Sigmoid colon (tissue), 7 donors: ENCODE results near the gene ALDH1L2. TPM values are rescaled to one million over a fixed set of nuclear protein-coding genes. Genes with fewer than 3 reads are reported as not detected.
A peak's percentile ranks its signal among the peaks of the same experiment; 100 is the strongest.
"Not testable (repeated sequence)": the region's sequence is repeated elsewhere in the genome, so short reads cannot be mapped to it uniquely, and the experiment has no call there.

Experiments
- DNase-seq: peaks from one replicate; pipeline ENCODE4 v3.0.0-alpha.2; 2019
- H3K27ac ChIP-seq, 4 donors: fragments of 200-600 bp; sonication (generic); one replicate each; pipeline ENCODE4 v1.5.1; 2016 to 2019; ENCODE audit warnings: mild to moderate bottlenecking in 1 of 4
- H3K27me3 ChIP-seq, 3 donors: fragments of 200-600 bp; sonication (generic); one replicate each; pipeline ENCODE4 v1.5.1; 2019; ENCODE audit warnings: mild to moderate bottlenecking in 1 of 3
- H3K36me3 ChIP-seq, 4 donors: fragments of 200-600 bp; sonication (generic); one replicate each; pipeline ENCODE4 v1.5.1; 2016 to 2019
- H3K4me1 ChIP-seq, 4 donors: fragments of 200-600 bp; sonication (generic); one replicate each; pipeline ENCODE4 v1.5.1; 2017 to 2019
- H3K4me3 ChIP-seq, 4 donors: fragments of 200-600 bp; sonication (generic); one replicate each; pipeline ENCODE4 v1.5.1; 2017 to 2019; ENCODE audit warnings: mild to moderate bottlenecking in 2 of 4, moderate library complexity in 1 of 4
- H3K9me3 ChIP-seq, 4 donors: fragments of 200-600 bp in 3 of 4; sonication (generic) in 3 of 4; one replicate each; pipeline versions ENCODE4 v1.5.1 to v1.6.1; 2013 to 2019
- EP300 ChIP-seq, 4 donors: sonication (generic); formaldehyde crosslinking; IDR thresholded peaks; one replicate each; pipeline ENCODE4 v1.6.1; 2017; ENCODE audit warnings: antibody characterized with exemption in 4 of 4
- POLR2A ChIP-seq, 2 donors: fragments of 450-650 bp; IDR thresholded peaks; one replicate each; pipeline ENCODE4 v1.6.1; 2016; ENCODE audit warnings: antibody characterized with exemption in 2 of 2, mild to moderate bottlenecking in 2 of 2, moderate library complexity in 2 of 2
- POLR2AphosphoS5 ChIP-seq, 4 donors: sonication (generic); formaldehyde crosslinking; IDR thresholded peaks; one replicate each; pipeline ENCODE4 v1.6.1; 2017; ENCODE audit warnings: antibody characterized with exemption in 4 of 4
- WGBS, 2 donors: extraction: QIAGEN DNeasy Blood & Tissue Kit; methylation state at CpG; one replicate each; pipeline ENCODE4 v1.1.7; 2013; 5-methylcytosine and 5-hydroxymethylcytosine counted together
- intact Hi-C: fragments of 100-400 bp; cut with DNase I; formaldehyde crosslinking; loops from one replicate; pipeline ENCODE4 v1.15.1; 2023
- polyA plus RNA-seq, 3 donors: library from polyadenylated mRNA; stranded (reverse); fragments of 200-250 nt; gene quantifications; one replicate each; pipeline ENCODE4 v1.2.3, GENCODE V29; 2013
- total RNA-seq, 4 donors: library from RNA; depleted of rRNA; stranded (reverse); fragments of >200 nt; gene quantifications; one replicate each; pipeline ENCODE4 v1.1.0, GENCODE V29; 2016
- TF ChIP-seq, protein P1 (sequence below), 4 experiments: fragments of 450-650 bp in 3 of 4; fragments of 200-600 bp in 1 of 4; IDR thresholded peaks; one replicate each; pipeline ENCODE4 v1.5.1; 2016 to 2019; ENCODE audit warnings: antibody characterized with exemption in 4 of 4, mild to moderate bottlenecking in 3 of 4, moderate library complexity in 2 of 4
- donor health status: healthy with polysubstance abuse.
- donor health status: Bipolar disorder and iron deficiency.
- donor health status: healthy.

ALDH1L2 gene
- total and polyA plus RNA-seq, 7 donors, result 0.23 to 13.0 (median 3.1) TPM

DNA sequence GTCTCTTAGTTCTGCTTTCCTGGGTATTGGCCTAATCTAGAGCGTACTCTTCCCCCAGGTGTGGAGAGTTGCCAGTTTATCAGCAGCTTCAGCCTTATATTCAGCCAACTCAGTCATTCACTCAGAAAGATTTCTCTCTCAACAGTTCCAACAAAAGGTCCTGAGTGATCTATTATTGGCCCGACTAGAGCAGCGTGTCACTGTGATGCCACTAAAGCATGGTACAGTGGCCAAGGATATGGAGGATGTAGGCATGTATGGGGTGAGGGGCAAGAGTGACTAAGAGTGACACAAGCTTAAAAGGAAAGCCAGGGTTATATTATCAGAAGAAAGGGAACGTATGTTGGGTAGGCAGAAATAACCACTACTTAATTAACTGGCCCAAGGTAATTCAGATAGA is 93.3 kb downstream of the ALDH1L2 start:
- H3K9me3 ChIP-seq, result no peaks in the 10 kb centered on the region
- intact Hi-C loops, result no loop called here
- DNase-seq, result no peak
- H3K27me3 ChIP-seq, result no peaks in the 10 kb centered on the region
- H3K27ac ChIP-seq, result no peak overlapping the region
- 96 to 97% methylated on average over 4 of the region's 4 CpGs for WGBS, 2 donors
- H3K4me1 ChIP-seq, result peaks cover 0 to 15% (median 12%) of the 10 kb centered on the region in 4 donors
- H3K4me3 ChIP-seq, result no peak overlapping the region
- TF ChIP-seq, protein P1, sequence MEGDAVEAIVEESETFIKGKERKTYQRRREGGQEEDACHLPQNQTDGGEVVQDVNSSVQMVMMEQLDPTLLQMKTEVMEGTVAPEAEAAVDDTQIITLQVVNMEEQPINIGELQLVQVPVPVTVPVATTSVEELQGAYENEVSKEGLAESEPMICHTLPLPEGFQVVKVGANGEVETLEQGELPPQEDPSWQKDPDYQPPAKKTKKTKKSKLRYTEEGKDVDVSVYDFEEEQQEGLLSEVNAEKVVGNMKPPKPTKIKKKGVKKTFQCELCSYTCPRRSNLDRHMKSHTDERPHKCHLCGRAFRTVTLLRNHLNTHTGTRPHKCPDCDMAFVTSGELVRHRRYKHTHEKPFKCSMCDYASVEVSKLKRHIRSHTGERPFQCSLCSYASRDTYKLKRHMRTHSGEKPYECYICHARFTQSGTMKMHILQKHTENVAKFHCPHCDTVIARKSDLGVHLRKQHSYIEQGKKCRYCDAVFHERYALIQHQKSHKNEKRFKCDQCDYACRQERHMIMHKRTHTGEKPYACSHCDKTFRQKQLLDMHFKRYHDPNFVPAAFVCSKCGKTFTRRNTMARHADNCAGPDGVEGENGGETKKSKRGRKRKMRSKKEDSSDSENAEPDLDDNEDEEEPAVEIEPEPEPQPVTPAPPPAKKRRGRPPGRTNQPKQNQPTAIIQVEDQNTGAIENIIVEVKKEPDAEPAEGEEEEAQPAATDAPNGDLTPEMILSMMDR (IDR thresholded peaks at IDR 0.05), result no peak
- no peak for TF ChIP-seq EP300 (IDR thresholded peaks at IDR 0.05)
- no peak for TF ChIP-seq POLR2A (IDR thresholded peaks at IDR 0.05)
- no peak for TF ChIP-seq POLR2AphosphoS5 (IDR thresholded peaks at IDR 0.05)
- H3K36me3 ChIP-seq, result peaks cover 0 to 68% (median 24%) of the 10 kb centered on the region in 4 donors

DNA sequence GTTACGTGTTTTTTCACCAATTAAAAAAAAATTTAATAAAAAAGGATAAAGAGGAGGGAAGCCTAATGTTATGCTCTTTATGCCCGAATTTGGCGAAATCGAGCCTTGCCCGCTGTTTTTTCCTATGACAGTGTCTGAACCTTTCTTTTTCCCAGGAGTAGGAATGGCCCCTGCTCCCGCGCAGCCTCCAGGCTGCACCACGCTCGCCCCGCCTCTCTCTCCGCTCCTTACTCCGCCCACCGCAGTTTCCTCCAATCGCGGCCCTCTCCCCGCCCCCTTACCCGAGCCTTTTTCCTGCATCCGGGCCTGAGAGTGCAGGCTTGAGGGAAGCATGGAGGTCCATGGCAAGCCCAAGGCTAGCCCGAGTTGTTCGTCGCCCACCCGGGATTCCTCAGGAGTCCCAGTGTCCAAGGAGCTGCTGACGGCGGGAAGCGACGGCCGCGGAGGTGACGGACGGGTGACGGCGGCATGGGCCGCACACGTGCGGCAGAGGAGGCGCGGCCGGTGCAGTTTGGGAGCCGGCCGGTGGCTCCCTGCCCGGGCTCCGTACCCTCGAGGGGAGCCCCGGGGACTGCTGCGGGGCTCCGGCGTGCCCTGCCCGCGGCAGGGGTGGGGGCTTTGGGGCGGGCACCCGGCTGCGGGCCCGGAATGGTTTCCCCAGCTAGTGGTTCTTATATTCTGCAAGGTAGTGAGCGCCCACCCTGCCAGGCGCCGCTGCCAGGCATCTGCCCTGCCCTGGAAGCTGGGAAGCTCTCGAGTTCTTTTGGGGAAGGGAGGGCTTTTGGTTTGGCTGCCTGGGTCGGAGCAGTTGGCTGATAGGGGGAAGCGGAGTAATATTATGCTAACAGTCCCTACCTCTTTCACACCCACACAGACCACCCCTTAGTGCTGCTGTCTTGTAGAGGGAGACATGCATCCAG is 98.0 kb downstream of the ALDH1L2 start, which contains the start of gene NOPCHAP1:
TSS of gene NOPCHAP1 (plus strand) at position 295 of the 920 bp plus-strand sequence. CDS start at position 332, 37 bp downstream.
- Histone ChIP-seq H3K4me3 (peak within 1 kb of the TSS; percentile 61 to 89 (median 76)), H3K27me3 (no peaks in the 10 kb centered on the region), H3K4me1 (peaks cover 0 to 23% (median 14%) of the 10 kb centered on the region in 4 donors), H3K9me3 (no peaks in the 10 kb centered on the region), H3K27ac (peak within 1 kb of the TSS; percentile 73 to 78 (median 76)), H3K36me3 (peaks cover 0 to 21% (median 2%) of the 10 kb centered on the region in 4 donors)
- intact Hi-C loops, result loop anchor here (5.0 kb wide), 1 partner anchor 41 kb away; no protein-coding TSS in a partner anchor
- TF ChIP-seq EP300 (IDR thresholded peaks at IDR 0.05), result no peak
- peak; percentile 26 to 54 for TF ChIP-seq POLR2A (IDR thresholded peaks at IDR 0.05)
- TF ChIP-seq, protein P1 (IDR thresholded peaks at IDR 0.05), result no peak
- TF ChIP-seq POLR2AphosphoS5 (IDR thresholded peaks at IDR 0.05), result peak; percentile 66 to 88 (median 69)
- WGBS, 2 donors, result 0 to 1% methylated on average over 59 of the region's 59 CpGs
- peak; percentile 95 for DNase-seq

DNA sequence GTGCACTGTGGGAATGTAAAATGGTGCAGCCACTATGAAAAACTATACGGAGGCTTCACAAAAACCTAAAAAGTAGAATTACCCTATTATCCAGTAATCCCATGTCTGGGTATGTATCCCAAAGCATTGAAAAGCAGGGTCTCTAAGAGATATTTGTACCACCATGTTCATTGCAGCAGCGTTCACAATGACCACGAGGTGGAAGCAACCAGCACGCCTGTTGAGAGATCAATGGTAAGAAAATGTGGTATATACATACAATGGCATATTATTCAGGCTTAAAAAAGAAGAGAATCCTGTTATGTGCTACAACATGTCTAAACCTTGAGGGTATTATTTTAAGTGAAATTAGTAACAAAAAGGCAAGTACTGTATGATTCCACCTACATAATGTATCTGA is 99.1 kb downstream of the ALDH1L2 start:
- Histone ChIP-seq H3K36me3 (peaks cover 0 to 14% (median 0%) of the 10 kb centered on the region in 4 donors), H3K9me3 (no peaks in the 10 kb centered on the region), H3K27me3 (no peaks in the 10 kb centered on the region), H3K27ac (no peak overlapping the region), H3K4me3 (no peak overlapping the region), H3K4me1 (peaks cover 0 to 23% (median 14%) of the 10 kb centered on the region in 4 donors)
- TF ChIP-seq POLR2A (IDR thresholded peaks at IDR 0.05) (no peak), POLR2AphosphoS5 (IDR thresholded peaks at IDR 0.05) (no peak), EP300 (IDR thresholded peaks at IDR 0.05) (no peak)
- TF ChIP-seq, protein P1 (IDR thresholded peaks at IDR 0.05), result no peak
- WGBS, 2 donors, result 88 to 89% methylated on average over 4 of the region's 4 CpGs
- DNase-seq, result no peak
- intact Hi-C loops, result loop anchor here (5.0 kb wide), 1 partner anchor 42 kb away; no protein-coding TSS in a partner anchor

DNA sequence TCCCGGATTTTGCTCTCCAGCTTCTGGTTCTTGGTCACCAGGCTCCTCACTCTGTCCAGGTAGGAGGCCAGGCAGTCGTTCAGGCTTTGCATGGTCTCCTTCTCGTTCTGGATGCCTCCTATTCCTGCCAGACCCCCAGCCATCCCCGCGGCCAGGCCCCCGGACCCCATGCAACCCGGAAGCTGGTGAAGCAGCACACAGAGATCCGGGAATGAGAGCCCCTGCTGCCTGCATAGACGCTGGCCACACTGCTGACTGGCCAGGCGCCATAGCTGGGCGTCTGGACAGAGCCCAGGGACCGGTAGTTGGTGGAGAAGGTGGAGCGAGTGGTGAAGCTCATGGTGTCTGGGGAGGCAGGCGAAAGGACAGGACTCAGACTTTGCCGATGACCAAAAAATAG is 106.6 kb downstream of the ALDH1L2 start:
- intact Hi-C loops, DNase-seq, H3K4me1 ChIP-seq, H3K27ac ChIP-seq, H3K9me3 ChIP-seq, H3K27me3 ChIP-seq, H3K36me3 ChIP-seq, H3K4me3 ChIP-seq: not testable (repeated sequence)
- WGBS, 2 donors, result 94% methylated on average over 15 of the region's 15 CpGs

DNA sequence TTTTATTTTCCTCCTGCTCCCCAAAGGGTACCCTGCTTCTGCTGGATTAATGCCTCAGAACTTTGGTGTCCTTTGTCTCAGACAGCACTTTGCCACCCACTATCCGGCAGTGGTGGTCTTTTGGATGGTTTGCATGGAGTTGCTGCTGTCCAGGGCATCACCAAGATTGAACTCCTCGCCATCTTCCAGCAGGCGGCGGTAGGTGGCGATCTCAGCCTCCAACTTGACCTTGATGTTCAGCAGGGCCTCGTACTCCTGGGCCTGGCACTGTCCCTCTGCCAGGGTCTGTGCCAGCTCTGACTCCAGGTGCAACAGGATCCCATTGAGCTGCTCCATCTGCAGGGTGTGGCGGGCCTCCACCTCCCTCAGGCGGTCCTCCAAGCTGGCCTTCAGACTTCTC is 107.6 kb downstream of the ALDH1L2 start:
- Histone ChIP-seq H3K4me1 (no peaks in the 10 kb centered on the region), H3K27me3 (no peaks in the 10 kb centered on the region), H3K27ac (no peak overlapping the region), H3K9me3 (no peaks in the 10 kb centered on the region), H3K36me3 (no peaks in the 10 kb centered on the region), H3K4me3 (no peak overlapping the region)
- 83 to 91% methylated on average over 8 of the region's 8 CpGs for WGBS, 2 donors
- TF ChIP-seq POLR2AphosphoS5 (IDR thresholded peaks at IDR 0.05) (no peak), EP300 (IDR thresholded peaks at IDR 0.05) (no peak), POLR2A (IDR thresholded peaks at IDR 0.05) (no peak)
- TF ChIP-seq, protein P1 (IDR thresholded peaks at IDR 0.05), result no peak
- intact Hi-C loops, result no loop called here
- DNase-seq, result no peak
